Measurements from ENCODE around the gene NKTR.

DNA sequence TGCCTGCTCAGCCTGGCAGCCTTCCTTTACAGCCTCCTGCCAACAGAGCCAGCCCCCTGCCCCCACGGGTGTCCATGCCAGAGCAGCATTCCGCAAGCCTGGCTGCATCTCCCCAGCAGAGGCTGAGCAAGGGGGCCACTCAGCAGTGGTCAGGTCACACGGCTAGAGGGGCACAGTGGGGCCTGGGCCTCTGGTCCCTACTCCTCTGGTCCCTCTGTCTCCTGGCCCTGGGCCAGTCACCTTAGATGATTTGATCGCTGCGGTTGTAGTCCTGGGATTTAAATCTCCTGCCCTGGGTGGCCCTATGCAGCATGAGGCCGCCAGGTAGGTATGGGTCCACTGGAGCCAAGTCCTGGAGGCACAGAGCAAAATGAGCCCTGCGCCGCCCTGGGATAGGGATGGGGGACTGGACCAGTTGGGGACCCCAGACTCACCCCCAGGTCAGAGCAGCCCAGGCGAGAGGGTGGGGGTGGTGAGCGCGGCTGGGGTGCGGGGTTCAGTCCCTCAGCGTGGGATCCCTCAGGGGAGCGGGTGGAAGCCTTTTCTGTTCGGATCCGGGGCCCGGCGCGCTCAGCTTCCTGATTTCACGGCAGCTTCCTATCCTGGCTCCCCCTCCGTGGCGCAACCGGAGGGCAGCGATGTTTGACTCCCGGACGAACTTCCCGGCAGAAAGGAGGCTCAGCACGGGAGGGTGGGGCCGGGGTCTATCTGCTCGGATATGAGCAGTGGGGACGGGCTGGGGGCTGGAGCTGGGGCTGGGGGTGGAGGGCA is 53.3 kb downstream of the NKTR start, which contains the start of gene ZBTB47:
- no peak for TF ChIP-seq CTCF (conservative IDR thresholded peaks at IDR 0.05; ENCODE audit: low read length)
- TF ChIP-seq EZH2phosphoT487 (IDR thresholded peaks at IDR 0.05; ENCODE audit: borderline replicate concordance, low read depth, low read length), result no peak
